Adipocyte (in vitro differentiated cells): Measurements from ENCODE around the gene TNFSF8.

Experiments used
- DNase-seq: peaks from one replicate; pipeline ENCODE4 v3.0.0-alpha.2; 2015; ENCODE audit warnings: low read depth
- H3K27me3 ChIP-seq: replicated peaks from 2 replicates; pipeline ENCODE4 v1.7.0; 2013; ENCODE audit warnings: mild to moderate bottlenecking, low read length, moderate library complexity; ENCODE audit not compliant: control insufficient read depth, insufficient read depth
- H3K36me3 ChIP-seq: 2 replicates; pipeline ENCODE4 v1.7.0; 2013; ENCODE audit warnings: low read length, mild to moderate bottlenecking, moderate library complexity; ENCODE audit not compliant: control insufficient read depth, insufficient read depth, severe bottlenecking
- H3K4me1 ChIP-seq: 2 replicates; pipeline ENCODE4 v1.7.0; 2013; ENCODE audit warnings: mild to moderate bottlenecking, low read length, moderate library complexity; ENCODE audit not compliant: control insufficient read depth, insufficient read depth
- H3K4me3 ChIP-seq: 2 replicates; pipeline ENCODE4 v1.7.0; 2013; ENCODE audit warnings: mild to moderate bottlenecking, low read length, moderate library complexity
- H3K9ac ChIP-seq: 2 replicates; pipeline ENCODE4 v1.7.0; 2013; ENCODE audit warnings: mild to moderate bottlenecking, low read length, moderate library complexity
- H3K9me3 ChIP-seq: 2 replicates; pipeline ENCODE4 v1.7.0; 2013; ENCODE audit warnings: mild to moderate bottlenecking, low read length, moderate library complexity; ENCODE audit not compliant: control insufficient read depth

Gene TNFSF8

DNA sequence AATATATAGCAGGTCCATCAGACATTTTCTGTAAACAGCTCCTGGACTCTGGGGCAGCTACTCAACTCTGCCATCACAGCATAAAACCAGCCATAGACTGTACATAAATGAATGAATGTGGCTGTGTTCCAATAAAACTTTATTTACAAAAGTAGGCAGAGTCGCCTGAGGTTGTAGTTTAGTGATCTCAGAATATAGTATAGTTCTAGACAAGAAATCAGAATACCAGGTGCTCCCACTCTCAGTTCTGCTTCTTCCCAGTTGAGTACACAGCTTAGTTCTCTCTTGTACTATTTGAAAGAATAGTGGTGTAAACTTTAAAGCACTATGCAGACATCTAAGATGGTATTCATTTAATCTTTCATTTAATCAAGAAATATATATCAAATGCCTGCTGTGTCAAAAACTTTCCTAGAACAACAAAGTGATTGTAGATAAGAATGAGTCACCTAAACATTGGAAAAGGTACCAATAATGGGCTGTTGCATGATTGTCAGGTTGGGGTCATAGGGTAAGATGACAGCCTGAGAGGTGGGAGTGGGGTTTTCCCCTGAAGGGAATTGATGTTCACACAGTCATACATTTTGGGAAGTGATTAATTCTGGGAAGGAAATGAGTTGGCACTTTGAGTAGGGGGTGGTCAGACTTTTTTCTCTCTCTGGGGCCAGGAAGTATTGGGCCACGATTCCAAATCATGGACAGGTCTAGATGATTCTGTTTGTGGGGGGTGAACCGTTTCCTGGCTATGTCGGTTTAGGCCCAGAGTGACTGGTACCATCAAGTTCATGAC, 37.0 kb downstream of the TNFSF8 start:
- Histone ChIP-seq H3K4me1 (peaks cover 27% of the 10 kb centered on the region), H3K9me3 (no peaks in the 10 kb centered on the region), H3K27me3 (no peaks in the 10 kb centered on the region), H3K4me3 (no peak overlapping the region), H3K36me3 (no peaks in the 10 kb centered on the region), H3K9ac (no peak overlapping the region)
- DNase-seq, result no peak

DNA sequence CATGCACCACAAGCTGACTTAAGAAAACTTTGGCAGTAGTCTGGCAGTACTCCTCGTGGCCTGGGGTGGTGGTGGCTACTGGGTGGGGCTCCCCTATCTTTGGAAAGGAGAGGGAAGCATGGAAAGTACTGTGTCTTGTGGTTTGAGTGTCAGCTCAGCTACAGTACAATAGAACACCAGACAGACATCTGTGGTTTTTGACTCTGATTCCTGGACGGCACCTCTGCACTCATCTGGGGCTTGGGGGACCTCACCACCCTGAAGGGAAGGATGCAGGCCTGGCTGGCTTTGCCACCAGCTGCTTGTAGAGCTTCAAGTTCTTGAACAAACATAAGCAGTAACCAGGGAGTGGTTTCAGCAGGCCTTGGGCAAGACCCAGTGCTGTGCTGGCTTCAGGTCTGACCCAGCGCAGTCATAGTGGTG, 40.6 kb downstream of the TNFSF8 start:
- DNase-seq, result no peak
- no peaks in the 10 kb centered on the region for H3K36me3 ChIP-seq
- no peak overlapping the region for H3K4me3 ChIP-seq

DNA sequence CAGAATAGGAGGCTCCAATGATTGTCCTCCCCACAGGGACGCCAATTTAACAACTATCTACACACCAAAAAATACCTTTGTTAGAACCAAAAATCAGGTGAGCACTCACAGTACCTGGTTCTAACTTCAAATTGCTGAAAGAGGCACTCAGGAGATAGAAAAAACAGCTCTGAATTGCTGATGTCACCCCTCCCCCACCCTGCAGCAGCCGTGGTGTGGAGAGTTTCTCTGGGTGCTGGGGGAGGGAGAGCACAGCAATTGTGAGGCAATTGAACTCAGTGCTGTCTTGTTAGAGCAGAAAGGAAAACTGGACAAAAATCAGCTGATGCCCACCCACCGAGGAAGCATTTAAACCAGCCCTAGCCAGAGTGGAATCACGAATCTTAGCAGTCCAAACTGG, 41.8 kb downstream of the TNFSF8 start:
- no peak for DNase-seq
- no peaks in the 10 kb centered on the region for H3K4me1 ChIP-seq
- no peak overlapping the region for H3K4me3 ChIP-seq
- H3K9me3 ChIP-seq, result no peaks in the 10 kb centered on the region
- H3K9ac ChIP-seq, result no peak overlapping the region
- H3K36me3 ChIP-seq, result no peaks in the 10 kb centered on the region
- H3K27me3 ChIP-seq, result no peaks in the 10 kb centered on the region

More for the DNA sequence above, 40.6 kb downstream of the TNFSF8 start:
- Histone ChIP-seq H3K9me3 (no peaks in the 10 kb centered on the region), H3K27me3 (no peaks in the 10 kb centered on the region), H3K9ac (no peak overlapping the region), H3K4me1 (peaks cover 12% of the 10 kb centered on the region)

DNA sequence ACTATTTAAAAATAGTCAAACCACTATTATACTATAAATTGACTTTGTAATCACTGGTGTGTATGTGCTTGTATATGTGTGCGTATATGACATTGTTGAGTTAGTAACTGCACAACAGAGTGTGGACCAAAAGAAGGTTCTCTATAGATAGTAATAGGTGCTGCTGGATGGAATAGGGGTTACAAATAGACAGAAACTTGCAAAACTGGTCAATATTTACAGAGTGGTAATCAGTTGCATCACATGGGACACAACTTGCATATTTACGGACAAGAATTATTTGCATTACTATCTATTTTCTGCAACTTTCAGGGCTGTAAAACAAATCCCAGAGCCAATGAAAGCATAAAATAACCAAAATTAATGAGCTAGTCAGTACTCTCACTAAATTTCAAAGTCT, 42.4 kb downstream of the TNFSF8 start:
- H3K9ac ChIP-seq, result no peak overlapping the region
- H3K27me3 ChIP-seq, result no peaks in the 10 kb centered on the region
- H3K9me3 ChIP-seq, result no peaks in the 10 kb centered on the region
- no peak for DNase-seq
- H3K4me3 ChIP-seq, result no peak overlapping the region
- H3K36me3 ChIP-seq, result no peaks in the 10 kb centered on the region
- H3K4me1 ChIP-seq, result no peaks in the 10 kb centered on the region

DNA sequence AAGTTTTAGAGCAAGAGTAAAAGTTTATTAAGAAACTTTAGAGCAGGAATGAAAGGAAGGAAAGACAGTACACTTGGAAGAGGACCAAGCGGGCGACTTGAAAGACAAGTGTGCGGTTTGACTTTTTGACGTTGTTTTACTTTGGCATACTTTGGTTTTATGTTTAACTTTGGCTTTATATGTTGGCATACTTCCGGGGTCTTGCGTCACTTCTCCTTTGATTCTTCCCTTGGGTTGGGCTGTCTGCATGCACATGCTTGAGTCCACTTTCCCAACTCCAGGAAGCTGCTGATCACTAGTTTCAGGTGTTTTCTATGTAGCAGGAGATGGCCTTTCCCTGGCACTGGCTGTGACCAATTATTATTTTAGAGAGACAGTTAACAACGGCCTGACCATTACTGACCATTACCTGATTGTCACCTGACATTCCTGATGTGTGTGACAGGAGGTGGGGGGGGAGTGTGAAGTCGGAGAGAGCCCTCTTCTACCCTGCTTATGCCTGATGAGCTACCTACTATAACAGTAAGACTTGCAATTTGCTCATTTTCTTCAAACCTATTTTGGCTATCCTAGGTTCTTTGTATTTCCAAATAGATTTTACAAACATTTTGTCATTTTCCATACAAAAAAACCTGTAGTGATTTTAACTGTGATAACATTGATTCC, 45.5 kb downstream of the TNFSF8 start:
- DNase-seq, result no peak

DNA sequence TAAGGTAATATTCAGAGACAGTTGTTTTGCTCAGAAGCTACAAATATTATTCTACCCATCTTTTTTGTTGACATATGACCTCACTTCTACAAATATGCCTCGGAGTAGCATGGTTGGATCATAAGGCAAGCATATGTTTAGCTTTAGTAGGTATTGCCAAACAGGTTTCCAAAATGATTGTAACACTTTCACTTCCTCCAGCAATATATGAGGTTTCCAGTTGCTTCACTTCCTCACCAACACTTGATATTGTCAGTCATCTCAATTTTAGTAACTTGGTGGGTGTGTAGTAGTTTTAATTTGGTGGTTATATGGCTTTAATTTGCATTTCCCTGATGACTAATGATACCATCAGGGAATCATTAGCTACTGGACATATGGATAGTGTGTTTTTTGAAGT, 46.7 kb downstream of the TNFSF8 start:
- no peaks in the 10 kb centered on the region for H3K9me3 ChIP-seq
- H3K4me1 ChIP-seq, result no peaks in the 10 kb centered on the region
- DNase-seq, result no peak
- H3K27me3 ChIP-seq, result no peaks in the 10 kb centered on the region
- no peaks in the 10 kb centered on the region for H3K36me3 ChIP-seq
- H3K9ac ChIP-seq, result no peak overlapping the region
- H3K4me3 ChIP-seq, result no peak overlapping the region

More for the DNA sequence above, 45.5 kb downstream of the TNFSF8 start:
- Histone ChIP-seq H3K4me3 (no peak overlapping the region), H3K9ac (no peak overlapping the region), H3K36me3 (no peaks in the 10 kb centered on the region), H3K27me3 (no peaks in the 10 kb centered on the region), H3K4me1 (no peaks in the 10 kb centered on the region), H3K9me3 (no peaks in the 10 kb centered on the region)

DNA sequence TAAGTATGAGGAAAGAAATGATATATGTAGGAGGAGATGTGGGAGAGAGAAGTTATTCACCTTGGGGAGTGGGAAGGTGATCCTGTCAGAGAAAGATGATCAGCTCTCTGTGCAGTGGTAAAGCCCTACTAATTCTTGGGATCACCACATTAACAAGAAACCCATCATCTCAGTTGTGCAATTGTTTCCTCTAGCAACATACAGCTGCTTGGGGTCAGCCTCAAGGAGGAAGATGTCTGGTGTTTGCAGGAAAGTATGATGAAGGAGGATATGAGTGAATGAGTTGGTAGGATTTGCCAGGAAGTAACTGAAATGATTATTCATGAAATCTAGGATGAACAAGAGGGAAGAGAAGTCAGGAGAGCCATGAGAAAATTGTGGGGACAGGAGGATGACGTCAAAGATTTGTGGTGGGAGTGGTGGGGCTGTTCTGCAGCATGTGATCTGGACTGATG, 50.1 kb downstream of the TNFSF8 start:
- H3K4me1 ChIP-seq, result no peaks in the 10 kb centered on the region
- no peaks in the 10 kb centered on the region for H3K27me3 ChIP-seq
- DNase-seq, result no peak
- no peak overlapping the region for H3K9ac ChIP-seq
- no peak overlapping the region for H3K4me3 ChIP-seq
- H3K9me3 ChIP-seq, result peaks cover 4% of the 10 kb centered on the region
- H3K36me3 ChIP-seq, result no peaks in the 10 kb centered on the region

DNA sequence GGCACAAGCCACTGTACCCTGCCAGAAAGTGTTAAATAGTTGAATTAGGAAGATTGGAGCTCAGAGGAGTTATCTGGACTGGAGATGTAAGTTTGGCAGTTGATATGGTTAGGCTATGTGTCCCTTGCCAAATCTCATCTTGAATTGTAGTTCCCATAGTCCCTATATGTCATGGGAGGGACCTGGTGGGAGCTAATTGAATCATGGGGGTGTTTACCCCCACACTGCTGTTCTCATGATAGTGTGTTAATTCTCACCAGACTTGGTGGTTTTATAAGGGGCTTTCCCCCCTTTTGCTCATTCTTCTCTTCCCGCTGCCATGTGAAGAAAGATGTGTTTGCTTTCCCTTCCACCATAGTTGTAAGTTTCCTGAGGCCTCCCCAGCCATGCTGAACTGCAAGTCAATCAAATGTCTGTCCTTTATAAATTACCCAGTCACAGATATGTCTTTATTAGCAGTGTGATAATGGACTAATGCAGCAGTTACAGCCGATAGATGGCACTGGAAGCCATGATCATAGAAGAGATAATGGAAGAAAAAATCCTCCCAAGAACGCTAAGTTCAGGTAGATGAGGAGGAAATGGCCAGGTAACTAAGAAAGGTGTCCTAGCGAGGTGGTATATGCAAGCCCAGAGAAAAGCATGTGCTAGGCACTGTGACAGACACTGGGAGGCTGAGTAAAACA, 51.4 kb downstream of the TNFSF8 start:
- Histone ChIP-seq H3K4me1 (no peaks in the 10 kb centered on the region), H3K36me3 (no peaks in the 10 kb centered on the region), H3K4me3 (no peak overlapping the region), H3K27me3 (no peaks in the 10 kb centered on the region), H3K9ac (no peak overlapping the region), H3K9me3 (peaks cover 11% of the 10 kb centered on the region)
- DNase-seq, result no peak

DNA sequence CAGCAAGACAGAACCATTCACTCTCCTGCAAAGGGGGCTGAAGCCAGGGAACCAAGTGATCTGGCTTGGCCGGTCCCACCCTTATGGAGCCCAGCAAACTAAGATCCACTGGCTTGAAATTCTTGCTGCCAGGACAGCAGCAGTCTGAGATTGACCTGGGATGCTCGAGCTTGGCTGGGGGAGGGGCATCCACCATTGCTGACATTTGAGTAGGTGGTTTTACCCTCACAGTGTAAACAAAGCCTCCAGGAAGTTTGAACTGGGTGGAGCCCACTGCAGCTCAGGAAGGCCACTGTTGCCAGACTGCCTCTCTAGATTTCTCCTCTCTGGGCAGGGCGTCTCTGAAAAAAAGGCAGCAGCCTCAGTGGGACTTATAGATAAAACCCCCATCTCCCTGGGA, 60.5 kb downstream of the TNFSF8 start:
- peaks cover under 1% of the 10 kb centered on the region for H3K4me1 ChIP-seq
- H3K27me3 ChIP-seq, result no peaks in the 10 kb centered on the region
- peaks cover 5% of the 10 kb centered on the region for H3K9me3 ChIP-seq
- H3K9ac ChIP-seq, result no peak overlapping the region
- H3K4me3 ChIP-seq, result no peak overlapping the region
- H3K36me3 ChIP-seq, result no peaks in the 10 kb centered on the region
- no peak for DNase-seq

DNA sequence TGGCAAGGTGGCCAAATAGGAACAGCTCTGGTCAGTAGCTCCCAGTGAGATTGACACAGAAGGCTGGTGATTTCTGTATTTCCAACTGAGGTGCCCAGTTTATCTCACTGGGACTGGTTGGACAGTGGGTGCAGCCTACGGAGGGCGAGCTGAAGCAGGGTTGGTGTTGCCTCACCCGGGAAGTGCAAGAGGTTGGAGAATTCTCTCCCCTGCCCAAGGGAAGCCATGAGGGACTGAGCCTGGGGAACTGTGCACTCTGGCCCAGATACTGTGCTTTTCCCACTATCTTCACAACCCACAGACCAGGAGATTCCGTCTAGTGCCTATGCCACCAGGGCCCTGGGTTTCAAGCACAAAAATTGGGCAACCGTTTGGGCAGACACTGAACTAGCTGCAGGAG, 61.0 kb downstream of the TNFSF8 start:
- Histone ChIP-seq H3K9ac (no peak overlapping the region), H3K4me1 (peaks cover 5% of the 10 kb centered on the region), H3K36me3 (no peaks in the 10 kb centered on the region), H3K9me3 (no peaks in the 10 kb centered on the region), H3K4me3 (no peak overlapping the region), H3K27me3 (no peaks in the 10 kb centered on the region)
- DNase-seq, result no peak

DNA sequence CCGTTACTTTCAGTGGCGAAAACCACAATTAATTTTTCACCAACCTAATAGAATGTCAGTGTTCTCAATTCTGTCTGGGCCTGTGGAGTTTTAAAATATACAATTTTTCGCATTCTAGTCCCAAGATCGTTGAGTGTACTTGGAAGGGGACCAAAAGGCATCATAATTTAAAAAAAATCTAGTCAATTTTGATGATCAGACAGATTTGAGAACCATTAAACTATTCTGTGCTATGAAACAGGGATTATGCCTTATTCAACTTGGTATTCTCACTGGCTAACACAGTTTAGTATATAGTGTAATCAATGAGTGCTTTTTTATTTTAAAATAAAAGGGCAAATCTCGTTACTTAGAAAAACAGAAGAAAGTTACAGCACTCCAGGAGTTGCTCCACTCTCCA, 63.1 kb downstream of the TNFSF8 start:
- H3K4me1 ChIP-seq, result peaks cover 6% of the 10 kb centered on the region
- no peak for DNase-seq
- no peaks in the 10 kb centered on the region for H3K9me3 ChIP-seq
- H3K36me3 ChIP-seq, result no peaks in the 10 kb centered on the region
- H3K4me3 ChIP-seq, result no peak overlapping the region
- no peaks in the 10 kb centered on the region for H3K27me3 ChIP-seq
- no peak overlapping the region for H3K9ac ChIP-seq
